ENCODE results near the gene POU6F1. TPM values are rescaled to one million over a fixed set of nuclear protein-coding genes. Genes with fewer than 3 reads are reported as not detected.

POU6F1 gene
- total and polyA plus RNA-seq, 9 of the 15 experiments (the other 6 are each of a cell fraction or from before 2014, with no cell fraction given) = 0.14 to 3.3 (median 1.1) TPM

DNA sequence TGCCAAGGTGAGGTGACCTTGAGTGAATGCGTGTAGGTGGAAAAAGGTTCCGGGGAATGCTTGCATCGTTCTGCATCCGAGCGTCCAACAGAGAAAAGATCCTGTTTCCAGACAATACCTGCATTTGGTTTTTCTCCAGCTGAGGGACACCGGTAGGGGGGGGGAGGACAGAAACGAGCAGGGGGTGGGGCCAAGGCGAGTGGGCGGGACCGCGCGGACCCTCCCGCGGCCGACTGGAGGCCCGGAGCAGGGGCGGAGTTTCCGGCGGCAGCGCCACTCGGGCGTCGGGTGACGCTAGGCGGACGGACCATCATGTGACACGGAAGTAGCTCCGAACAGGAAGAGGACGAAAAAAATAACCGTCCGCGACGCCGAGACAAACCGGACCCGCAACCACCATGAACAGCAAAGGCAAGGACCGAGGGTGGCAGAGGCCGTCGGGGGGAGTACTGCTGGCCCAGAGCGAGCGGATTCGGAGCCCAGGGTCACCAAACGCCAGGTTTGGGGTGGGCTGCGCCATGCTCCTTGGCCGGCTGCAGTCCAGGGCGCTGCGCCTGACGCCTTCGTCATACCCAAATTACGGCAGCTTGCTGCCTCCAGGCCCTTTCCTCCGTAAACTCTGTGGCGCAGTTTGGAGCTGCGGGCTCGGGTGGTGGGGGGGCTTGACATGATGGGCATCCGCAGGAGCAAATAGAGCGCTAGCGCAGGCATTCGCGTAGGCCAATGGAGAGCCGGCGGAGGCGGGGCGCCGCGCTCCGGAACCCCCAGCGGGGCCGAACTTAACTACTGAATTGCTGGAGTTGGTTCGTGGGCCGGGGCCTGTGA is 20.9 kb upstream of the POU6F1 start, which contains the start of gene DAZAP2 (continued):
- TF ChIP-seq, protein P1, sequence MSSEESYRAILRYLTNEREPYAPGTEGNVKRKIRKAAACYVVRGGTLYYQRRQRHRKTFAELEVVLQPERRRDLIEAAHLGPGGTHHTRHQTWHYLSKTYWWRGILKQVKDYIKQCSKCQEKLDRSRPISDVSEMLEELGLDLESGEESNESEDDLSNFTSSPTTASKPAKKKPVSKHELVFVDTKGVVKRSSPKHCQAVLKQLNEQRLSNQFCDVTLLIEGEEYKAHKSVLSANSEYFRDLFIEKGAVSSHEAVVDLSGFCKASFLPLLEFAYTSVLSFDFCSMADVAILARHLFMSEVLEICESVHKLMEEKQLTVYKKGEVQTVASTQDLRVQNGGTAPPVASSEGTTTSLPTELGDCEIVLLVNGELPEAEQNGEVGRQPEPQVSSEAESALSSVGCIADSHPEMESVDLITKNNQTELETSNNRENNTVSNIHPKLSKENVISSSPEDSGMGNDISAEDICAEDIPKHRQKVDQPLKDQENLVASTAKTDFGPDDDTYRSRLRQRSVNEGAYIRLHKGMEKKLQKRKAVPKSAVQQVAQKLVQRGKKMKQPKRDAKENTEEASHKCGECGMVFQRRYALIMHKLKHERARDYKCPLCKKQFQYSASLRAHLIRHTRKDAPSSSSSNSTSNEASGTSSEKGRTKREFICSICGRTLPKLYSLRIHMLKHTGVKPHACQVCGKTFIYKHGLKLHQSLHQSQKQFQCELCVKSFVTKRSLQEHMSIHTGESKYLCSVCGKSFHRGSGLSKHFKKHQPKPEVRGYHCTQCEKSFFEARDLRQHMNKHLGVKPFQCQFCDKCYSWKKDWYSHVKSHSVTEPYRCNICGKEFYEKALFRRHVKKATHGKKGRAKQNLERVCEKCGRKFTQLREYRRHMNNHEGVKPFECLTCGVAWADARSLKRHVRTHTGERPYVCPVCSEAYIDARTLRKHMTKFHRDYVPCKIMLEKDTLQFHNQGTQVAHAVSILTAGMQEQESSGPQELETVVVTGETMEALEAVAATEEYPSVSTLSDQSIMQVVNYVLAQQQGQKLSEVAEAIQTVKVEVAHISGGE (CRISPR knock-in tag; IDR thresholded peaks at IDR 0.05) = peak in 2 of 3 experiments; percentile 64 to 94; a peak in 5 of 6 replicates
- TF ChIP-seq BRCA1 (IDR thresholded peaks at IDR 0.05) (no peak), BRCA1 (CRISPR knock-in tag; IDR thresholded peaks at IDR 0.05) (no peak), ELF1 (tag; IDR thresholded peaks at IDR 0.05) (peak; percentile 99), POU5F1 (IDR thresholded peaks at IDR 0.05; ENCODE audit: borderline replicate concordance, low read depth, low read length, partially characterized antibody) (peak; percentile 35), HDGF (IDR thresholded peaks at IDR 0.05) (no peak), HNRNPH1 (optimal IDR thresholded peaks at IDR 0.05; ENCODE audit: low read depth, low read length) (no peak), ZNF57 (CRISPR knock-in tag; IDR thresholded peaks at IDR 0.05) (no peak)
- TF ChIP-seq, protein P2, sequence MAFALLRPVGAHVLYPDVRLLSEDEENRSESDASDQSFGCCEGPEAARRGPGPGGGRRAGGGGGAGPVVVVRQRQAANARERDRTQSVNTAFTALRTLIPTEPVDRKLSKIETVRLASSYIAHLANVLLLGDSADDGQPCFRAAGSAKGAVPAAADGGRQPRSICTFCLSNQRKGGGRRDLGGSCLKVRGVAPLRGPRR (CRISPR knock-in tag; IDR thresholded peaks at IDR 0.05) = no peak
- TF ChIP-seq, protein P3, sequence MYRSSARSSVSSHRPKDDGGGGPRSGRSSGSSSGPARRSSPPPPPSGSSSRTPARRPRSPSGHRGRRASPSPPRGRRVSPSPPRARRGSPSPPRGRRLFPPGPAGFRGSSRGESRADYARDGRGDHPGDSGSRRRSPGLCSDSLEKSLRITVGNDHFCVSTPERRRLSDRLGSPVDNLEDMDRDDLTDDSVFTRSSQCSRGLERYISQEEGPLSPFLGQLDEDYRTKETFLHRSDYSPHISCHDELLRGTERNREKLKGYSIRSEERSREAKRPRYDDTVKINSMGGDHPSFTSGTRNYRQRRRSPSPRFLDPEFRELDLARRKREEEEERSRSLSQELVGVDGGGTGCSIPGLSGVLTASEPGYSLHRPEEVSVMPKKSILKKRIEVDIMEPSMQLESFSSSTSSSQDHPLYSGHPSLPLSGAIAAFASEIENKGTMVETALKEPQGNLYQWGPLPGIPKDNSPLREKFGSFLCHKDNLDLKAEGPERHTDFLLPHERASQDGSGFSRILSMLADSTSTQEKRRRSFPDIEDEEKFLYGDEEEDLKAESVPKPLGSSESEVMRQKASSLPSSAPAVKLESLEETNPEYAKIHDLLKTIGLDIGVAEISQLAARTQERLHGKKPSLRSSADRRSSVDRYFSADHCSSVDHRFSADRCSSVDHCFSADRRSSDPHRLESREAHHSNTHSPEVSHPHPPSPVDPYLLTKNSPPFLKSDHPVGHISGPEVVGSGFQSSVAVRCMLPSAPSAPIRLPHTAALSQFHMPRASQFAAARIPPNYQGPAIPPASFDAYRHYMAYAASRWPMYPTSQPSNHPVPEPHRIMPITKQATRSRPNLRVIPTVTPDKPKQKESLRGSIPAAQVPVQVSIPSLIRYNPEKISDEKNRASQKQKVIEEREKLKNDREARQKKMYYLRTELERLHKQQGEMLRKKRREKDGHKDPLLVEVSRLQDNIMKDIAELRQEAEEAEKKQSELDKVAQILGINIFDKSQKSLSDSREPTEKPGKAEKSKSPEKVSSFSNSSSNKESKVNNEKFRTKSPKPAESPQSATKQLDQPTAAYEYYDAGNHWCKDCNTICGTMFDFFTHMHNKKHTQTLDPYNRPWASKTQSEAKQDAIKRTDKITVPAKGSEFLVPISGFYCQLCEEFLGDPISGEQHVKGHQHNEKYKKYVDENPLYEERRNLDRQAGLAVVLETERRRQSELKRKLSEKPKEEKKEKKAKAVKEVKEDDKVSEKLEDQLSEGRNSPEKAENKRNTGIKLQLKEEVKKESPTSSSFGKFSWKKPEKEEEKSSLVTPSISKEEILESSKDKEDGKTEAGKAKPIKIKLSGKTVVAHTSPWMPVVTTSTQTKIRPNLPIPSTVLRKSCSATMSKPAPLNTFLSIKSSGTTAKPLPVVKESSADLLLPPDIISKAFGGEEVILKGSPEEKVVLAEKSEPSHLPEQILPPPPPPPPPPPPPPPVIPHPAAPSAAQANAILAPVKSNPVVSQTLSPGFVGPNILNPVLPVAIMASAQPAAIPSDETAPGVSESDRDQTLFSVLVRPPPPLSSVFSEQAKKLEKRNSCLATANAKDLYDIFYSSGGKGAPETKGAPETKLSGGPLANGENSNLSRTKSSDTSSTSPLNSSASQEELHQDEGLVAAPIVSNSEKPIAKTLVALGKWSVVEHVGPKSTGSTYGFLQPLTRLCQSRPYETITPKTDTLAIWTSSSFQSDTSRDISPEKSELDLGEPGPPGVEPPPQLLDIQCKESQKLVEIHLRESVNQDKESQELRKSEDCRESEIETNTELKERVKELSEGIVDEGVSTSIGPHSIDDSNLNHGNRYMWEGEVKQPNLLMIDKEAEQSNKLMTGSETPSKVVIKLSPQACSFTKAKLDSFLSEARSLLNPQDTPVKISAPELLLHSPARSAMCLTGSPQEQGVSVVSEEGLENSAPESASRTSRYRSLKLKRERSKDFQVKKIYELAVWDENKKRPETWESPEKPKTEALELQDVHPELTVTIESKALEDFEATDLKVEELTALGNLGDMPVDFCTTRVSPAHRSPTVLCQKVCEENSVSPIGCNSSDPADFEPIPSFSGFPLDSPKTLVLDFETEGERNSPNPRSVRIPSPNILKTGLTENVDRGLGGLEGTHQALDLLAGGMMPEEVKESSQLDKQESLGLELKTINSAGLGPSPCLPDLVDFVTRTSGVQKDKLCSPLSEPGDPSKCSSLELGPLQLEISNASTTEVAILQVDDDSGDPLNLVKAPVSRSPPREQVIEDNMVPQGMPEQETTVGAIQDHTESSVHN (IDR thresholded peaks at IDR 0.05; ENCODE audit: borderline replicate concordance in 1 of 2, low read depth in 1 of 2) = no peak

All from K562 (cell line).